GM10266 (cell line): ENCODE data around the gene CEP128.

Source experiments
- DNase-seq: peaks from one replicate; pipeline ENCODE4 v3.0.0; 2012; ENCODE audit errors: extremely low spot score
- TF ChIP-seq, protein P1 (sequence below): IDR thresholded peaks from 2 replicates; pipeline ENCODE4 v1.5.1; 2012; ENCODE audit warnings: mild to moderate bottlenecking, low read depth; ENCODE audit not compliant: control insufficient read depth, insufficient read depth; ENCODE audit errors: missing control alignments

Gene CEP128

DNA sequence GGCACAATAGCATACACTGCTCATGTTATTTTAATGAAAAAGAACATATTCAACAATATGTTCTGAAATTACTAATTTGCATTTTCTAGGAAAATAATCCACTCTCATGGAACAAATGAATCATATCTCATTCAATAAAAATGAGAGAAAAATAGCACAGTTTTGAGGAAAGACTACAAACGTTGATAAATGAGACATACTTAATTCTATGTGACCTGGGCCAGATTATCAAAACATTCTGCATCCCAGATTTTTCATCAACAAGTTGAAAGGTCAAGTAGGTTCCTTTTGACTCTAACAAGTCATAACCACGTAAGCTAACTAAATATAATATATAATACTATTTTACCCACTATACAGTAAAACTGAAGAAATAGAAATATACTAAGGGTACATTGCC is 296.7 kb downstream of the CEP128 start:
- DNase-seq: no peak
- TF ChIP-seq, protein P1, sequence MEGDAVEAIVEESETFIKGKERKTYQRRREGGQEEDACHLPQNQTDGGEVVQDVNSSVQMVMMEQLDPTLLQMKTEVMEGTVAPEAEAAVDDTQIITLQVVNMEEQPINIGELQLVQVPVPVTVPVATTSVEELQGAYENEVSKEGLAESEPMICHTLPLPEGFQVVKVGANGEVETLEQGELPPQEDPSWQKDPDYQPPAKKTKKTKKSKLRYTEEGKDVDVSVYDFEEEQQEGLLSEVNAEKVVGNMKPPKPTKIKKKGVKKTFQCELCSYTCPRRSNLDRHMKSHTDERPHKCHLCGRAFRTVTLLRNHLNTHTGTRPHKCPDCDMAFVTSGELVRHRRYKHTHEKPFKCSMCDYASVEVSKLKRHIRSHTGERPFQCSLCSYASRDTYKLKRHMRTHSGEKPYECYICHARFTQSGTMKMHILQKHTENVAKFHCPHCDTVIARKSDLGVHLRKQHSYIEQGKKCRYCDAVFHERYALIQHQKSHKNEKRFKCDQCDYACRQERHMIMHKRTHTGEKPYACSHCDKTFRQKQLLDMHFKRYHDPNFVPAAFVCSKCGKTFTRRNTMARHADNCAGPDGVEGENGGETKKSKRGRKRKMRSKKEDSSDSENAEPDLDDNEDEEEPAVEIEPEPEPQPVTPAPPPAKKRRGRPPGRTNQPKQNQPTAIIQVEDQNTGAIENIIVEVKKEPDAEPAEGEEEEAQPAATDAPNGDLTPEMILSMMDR: no peak

DNA sequence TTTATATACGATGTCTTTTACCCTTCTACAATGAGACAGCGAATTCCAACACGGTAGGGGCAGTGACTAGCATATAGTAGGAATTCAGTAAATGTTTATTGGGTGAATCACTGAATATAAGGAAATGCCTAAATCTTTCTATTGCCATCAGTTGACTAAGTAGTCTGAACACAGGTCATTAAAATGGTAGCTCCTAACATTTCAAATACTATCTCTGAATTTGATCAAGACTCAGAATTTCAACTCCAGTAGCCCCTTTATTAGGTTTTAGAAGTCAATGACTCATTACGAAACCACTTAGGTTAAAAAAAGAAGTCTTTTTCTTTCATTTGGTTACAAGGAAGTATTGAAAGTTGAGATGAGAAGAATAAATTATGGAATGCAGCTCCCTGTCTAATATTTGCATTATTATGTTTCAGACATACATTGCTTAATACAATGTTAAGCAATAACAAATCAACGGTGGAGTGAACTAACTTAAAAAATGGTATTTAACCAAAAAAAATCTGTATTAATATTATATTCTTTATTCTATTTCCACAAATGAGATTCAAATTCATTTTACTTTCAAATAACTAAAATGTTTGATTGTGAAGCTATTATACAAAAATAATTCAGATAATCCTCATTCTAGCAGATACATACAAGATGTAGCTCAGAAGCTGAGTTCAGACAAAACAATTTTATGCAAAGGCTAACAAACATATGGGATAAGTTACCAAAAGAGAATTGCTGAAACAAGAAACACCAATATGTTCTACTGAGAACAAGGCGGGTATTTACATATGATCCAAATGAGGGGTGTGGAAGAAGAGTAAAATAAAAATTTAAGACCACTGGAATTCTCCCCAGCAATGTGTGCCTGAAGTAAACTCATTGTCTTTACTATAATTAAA is 302.7 kb downstream of the CEP128 start:
- TF ChIP-seq, protein P1: no peak
- no peak for DNase-seq

DNA sequence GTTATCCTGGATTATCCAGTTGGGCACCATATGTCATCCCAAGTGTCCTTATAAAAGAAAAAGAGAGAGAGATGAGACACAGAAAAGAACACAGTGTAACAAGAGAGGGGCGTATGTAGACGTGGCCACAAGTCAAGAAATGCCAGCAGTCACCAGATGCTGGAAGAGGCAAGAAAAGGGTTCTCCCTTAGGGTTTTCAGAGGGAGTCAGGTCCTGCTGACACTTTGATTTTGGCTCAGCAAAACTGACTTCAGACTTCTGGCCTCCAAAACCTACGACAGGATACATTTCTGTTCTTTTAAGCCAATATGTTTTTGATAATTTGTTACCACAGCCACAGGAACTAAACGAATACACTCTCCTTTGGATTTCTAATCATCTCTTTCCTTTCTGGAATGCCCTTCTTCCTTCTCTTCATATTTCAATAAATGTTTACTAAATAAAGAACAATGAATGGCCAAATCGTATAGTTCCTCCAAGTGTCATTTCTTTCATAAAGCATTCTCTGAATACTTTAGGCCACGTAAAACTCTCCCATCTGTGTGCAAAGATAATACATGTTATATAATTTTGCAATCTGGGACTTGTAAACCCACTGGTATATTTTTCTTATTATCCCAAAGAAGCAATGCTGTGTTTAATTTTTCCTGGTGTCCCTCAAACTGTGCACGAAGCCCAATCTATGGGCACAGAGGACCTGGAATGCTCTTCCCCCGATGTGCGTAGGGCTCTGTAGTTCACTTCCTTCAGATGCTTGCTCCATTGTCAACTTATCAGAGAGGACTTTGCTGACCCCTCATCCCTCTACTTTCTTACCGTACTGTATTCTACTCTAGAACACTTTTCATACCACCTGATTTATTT is 303.6 kb downstream of the CEP128 start:
- TF ChIP-seq, protein P1: no peak
- DNase-seq: no peak

DNA sequence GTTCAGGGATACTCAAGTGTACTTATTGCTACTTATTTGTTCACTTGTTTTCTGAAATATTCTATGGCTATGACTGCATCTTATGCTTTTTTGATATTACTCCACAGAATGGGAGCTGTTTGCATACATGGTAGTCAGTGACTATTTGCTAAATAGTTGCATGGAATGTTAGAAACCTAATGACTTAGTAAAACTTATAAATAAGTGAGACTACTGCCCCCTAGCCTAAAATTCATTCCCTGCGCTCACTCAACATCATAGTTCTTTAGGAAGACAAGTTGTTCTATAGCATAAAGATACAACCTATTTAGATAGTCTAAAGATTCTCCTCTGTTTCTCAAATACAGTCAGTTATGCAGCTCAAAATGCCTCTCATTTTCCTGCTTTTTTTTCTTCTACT is 305.5 kb downstream of the CEP128 start:
- DNase-seq: no peak
- TF ChIP-seq, protein P1: no peak

DNA sequence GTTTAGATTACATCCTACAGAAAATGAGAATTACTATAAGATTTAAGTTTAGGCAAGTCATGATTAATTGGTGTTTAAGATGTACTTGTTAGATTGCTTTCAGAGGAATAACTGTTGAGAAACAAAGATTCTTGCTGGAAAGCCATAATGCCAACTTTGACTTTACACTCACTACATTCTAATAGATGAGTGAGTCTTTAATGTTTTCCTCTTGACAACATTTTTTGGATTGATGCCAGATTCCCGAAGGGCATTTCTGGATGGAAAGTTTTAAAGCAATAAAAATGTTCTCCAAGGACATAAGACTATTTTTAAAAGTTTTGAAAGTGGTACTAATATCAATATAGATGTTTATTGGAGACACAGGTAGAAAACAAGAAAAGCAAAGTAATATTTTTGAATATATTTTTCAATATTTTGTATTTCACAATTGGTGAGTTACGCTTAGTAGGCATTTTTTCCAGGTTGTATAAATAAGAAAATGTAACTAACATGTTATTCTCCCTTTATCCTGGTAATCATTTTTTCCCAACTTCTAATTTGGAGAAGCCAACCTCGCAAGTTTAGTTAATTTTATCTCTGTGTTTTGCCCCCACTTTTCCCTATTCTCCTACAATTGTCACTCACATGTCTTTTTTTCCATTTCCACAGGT is 307.3 kb downstream of the CEP128 start:
- TF ChIP-seq, protein P1: no peak
- no peak for DNase-seq

GRCh38 chr14:80629606-80630005 is 311.9 kb downstream of the CEP128 start:
- TF ChIP-seq, protein P1: no peak
- DNase-seq: no peak

- no peak for DNase-seq
- TF ChIP-seq, protein P1: no peak
Measured at GRCh38 chr14:80628547-80628946, 313.0 kb downstream of the CEP128 start.
